ENCODE measurements around the gene TOP1.

DNA sequence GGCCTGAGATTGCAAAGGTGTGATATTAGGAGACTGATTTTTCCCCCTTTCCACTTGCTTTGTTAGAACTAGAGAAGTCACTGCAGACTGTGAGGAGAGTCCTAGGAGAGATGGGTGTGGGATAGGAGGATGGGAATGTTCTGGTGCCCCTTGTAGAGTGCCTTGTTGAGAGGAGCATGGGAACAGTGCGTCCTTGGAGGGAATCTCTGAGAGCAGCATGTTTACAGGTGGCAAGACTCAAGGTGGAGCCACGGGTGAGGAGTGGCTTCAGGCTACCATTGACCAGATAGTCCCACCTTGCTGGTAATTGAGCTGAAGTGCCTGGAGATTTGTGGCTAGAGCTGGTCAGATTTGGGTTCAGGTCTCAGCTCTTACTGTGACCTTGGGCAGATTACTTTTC lies 114.7 kb downstream of the TOP1 start:
- TF ChIP-seq TAF1 (IDR thresholded peaks at IDR 0.05; ENCODE audit: borderline replicate concordance, low read depth, low read length) (no peak), TEAD4 (IDR thresholded peaks at IDR 0.05; ENCODE audit: borderline replicate concordance, insufficient read depth) (no peak)
